ENCODE data around the gene POLR2H.

GRCh38 chr3:184352149-184352785 lies 9.2 kb upstream of the POLR2H start:
- TF ChIP-seq CTCF (conservative IDR thresholded peaks at IDR 0.05) (no peak), EZH2 (IDR thresholded peaks at IDR 0.05; ENCODE audit: low read depth) (no peak)

Data from PC-9 (cell line).